Measurements from ENCODE around the gene KLC1.
A peak's percentile ranks its signal among the peaks of the same experiment; 100 is the strongest.

Gene KLC1

DNA sequence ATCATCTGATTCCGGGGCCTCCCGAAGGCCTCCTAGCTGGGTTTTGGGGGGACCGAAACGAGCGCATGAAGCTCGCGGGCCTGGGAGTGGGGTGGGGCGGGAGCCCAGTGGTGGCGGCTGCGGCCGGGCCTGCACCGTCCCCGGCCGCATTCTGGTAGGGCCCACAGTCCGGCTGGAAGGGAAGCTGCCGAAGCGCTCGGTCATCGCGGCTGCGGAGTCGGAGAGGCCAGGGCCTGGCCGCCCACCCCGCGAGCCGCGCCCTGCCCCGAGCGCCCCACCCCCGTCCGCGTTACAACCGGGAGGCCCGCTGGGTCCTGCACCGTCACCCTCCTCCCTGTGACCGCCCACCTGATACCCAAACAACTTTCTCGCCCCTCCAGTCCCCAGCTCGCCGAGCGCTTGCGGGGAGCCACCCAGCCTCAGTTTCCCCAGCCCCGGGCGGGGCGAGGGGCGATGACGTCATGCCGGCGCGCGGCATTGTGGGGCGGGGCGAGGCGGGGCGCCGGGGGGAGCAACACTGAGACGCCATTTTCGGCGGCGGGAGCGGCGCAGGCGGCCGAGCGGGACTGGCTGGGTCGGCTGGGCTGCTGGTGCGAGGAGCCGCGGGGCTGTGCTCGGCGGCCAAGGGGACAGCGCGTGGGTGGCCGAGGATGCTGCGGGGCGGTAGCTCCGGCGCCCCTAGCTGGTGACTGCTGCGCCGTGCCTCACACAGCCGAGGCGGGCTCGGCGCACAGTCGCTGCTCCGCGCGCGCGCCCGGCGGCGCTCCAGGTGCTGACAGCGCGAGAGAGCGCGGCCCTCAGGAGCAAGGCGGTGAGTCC is at the start of gene KLC1:
Gene KLC1, plus strand, starts transcription at position 528 of the 819 bp plus-strand sequence. CDS start 25,354 bp downstream, outside the sequence.
- TF ChIP-seq, protein P1, sequence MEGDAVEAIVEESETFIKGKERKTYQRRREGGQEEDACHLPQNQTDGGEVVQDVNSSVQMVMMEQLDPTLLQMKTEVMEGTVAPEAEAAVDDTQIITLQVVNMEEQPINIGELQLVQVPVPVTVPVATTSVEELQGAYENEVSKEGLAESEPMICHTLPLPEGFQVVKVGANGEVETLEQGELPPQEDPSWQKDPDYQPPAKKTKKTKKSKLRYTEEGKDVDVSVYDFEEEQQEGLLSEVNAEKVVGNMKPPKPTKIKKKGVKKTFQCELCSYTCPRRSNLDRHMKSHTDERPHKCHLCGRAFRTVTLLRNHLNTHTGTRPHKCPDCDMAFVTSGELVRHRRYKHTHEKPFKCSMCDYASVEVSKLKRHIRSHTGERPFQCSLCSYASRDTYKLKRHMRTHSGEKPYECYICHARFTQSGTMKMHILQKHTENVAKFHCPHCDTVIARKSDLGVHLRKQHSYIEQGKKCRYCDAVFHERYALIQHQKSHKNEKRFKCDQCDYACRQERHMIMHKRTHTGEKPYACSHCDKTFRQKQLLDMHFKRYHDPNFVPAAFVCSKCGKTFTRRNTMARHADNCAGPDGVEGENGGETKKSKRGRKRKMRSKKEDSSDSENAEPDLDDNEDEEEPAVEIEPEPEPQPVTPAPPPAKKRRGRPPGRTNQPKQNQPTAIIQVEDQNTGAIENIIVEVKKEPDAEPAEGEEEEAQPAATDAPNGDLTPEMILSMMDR (IDR thresholded peaks at IDR 0.05; ENCODE audit: extremely low read depth, missing control alignments), result no peak
- DNase-seq (ENCODE audit: low spot score), result peak; percentile 96

DNA sequence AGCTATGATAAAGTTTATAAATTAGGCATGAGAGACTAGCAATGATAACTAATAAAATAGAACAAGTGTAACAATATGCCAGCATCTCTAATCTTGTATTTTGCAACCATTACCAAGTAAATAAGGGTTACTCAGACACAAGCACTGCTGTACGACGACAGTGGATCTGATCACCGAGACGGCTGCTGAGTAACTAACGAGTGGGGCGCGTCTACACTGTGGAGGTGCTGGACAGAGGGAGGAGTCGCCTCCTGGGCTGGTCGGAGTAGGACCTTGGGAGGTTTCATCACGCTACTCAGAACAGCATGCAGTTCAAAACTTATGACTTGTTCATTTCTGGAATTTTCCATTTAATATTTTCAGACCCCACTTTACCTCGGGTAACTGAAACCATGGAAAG is 47.8 kb upstream of the KLC1 start:
- no peak for DNase-seq (ENCODE audit: low spot score)
- TF ChIP-seq, protein P1 (IDR thresholded peaks at IDR 0.05; ENCODE audit: extremely low read depth, missing control alignments), result no peak

GRCh38 chr14:103581954-103582703 is 46.9 kb upstream of the KLC1 start:
- DNase-seq (ENCODE audit: low spot score), result no peak
- TF ChIP-seq, protein P1 (IDR thresholded peaks at IDR 0.05; ENCODE audit: extremely low read depth, missing control alignments), result no peak

DNA sequence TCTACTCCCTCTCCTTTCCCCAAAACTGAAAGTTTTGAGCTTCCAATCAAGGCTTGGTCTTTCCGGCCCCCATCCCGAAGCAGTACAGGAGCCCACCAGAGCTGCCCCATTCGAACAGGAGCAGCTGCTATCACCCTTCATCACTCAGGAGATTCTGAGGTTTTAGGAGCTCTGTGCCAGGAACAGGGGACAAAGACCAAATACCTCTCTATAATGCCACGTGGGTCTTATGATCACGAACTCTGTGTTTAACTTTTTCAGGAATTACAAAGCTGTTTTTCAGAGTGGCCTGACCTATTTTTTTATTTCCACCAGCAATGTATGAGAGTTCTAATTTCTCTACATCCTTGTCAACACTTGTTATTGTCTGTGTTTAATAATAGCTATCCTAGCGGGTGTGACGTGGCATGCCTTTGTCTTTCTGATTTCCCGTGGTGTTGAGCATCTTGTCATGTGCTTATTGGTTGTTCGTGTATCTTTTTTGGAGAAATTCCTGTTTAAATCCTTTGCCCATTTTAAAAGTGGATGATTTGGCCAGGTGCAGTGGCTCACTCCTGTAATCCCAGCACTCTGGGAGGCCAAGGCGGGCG is 44.6 kb upstream of the KLC1 start:
- TF ChIP-seq, protein P1 (IDR thresholded peaks at IDR 0.05; ENCODE audit: extremely low read depth, missing control alignments), result no peak
- DNase-seq (ENCODE audit: low spot score), result no peak

GRCh38 chr14:103593577-103593976 is 35.4 kb upstream of the KLC1 start:
- TF ChIP-seq, protein P1 (IDR thresholded peaks at IDR 0.05; ENCODE audit: extremely low read depth, missing control alignments), result no peak
- DNase-seq (ENCODE audit: low spot score), result peak; percentile 80

DNA sequence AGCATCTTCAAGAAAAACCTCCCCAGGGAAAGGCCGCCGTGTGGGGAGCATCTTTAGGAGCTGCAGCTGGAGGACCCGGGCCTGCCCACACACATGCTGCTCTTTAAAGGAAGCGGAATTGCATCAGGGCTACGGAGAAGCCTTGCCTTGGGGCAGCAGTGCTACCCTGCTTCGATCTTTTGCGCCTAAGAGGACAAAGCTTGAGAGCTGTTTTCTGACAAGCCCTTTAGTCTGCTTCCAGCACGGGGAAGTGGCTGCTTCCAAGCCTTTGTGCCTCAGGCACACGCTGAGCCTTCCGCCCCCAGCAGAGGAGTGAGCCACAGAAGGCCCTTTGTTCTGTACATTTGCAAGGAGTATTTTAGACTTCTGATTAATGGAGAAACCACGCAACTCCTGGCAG is 34.7 kb upstream of the KLC1 start:
- no peak for DNase-seq (ENCODE audit: low spot score)
- TF ChIP-seq, protein P1 (IDR thresholded peaks at IDR 0.05; ENCODE audit: extremely low read depth, missing control alignments), result no peak
